ENCODE measurements around the gene TRPV2.
A peak's percentile ranks its signal among the peaks of the same experiment; 100 is the strongest.
"Not testable (repeated sequence)": the region's sequence is repeated elsewhere in the genome, so short reads cannot be mapped to it uniquely, and the experiment has no call there.

The TRPV2 gene

DNA sequence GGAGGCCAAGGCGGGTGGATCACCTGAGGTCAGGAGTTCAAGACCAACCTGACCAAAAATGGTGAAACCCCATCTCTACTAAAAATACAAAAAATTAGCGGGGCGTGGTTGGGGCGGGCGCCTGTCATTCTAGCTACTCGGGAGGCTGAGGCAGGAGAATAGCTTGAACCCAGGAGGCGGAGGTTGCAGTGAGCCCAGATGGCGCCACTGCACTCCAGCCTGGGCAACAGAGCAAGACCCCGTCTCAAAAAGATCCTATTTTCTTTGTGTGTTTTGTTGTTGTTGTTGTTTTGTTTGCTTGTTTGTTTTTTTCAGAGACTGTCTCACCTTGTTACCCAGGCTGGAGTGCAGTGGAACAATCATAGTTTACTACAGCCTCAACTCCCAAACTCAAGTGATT lies 11.5 kb upstream of the TRPV2 start:
- not testable (repeated sequence) for DNase-seq (ENCODE audit: insufficient read length, low spot score); FAIRE-seq

DNA sequence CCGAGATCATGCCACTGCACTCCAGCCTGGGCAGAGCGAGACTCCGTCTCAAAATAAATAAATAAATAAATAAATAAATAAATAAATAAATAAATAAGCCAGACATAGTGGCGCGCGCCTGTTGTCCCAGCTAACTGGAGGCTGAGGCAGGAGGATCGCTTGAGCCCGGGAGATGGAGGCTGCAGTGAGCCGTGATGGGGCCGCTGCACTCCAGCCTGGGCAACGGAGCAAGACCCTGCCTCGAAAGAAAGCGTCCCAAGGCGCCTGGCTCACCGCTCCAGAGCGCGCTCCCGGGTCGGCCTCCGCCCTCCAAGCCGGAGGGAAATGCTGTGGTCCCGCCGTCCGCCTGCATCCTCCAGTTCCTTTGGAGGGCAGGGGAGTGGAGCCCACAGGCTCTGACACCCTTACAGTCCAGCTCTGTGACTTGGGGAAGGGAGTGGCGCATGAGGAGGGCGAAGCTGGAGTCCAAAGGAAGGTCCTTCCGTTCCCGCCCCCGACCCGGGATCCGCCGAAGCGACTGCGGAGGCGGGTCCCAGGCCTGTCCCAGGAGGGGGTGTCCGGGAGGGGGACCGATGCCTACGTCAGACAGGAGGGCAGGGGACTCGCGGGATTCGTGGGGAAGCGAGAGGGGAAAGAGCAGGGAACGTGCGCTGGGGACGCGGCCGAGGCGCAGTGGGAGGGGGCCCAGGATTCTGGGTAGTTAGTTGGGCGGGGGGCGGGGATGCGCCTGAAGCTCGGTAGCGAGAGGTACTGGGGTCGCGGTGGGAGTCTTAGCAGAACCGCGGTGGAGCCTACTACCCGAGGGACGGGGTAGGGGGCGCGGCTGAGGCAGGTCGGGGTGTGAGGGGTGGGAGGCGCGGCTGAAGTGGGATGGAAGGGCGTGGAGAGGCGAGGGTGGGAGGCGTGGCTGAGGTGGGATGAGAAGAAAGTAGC lies 8.4 kb upstream of the TRPV2 start:
- DNase-seq (ENCODE audit: insufficient read length, low spot score), result no peak
- FAIRE-seq, result no peak

GRCh38 chr17:16407911-16408588 lies 7.3 kb upstream of the TRPV2 start:
- DNase-seq (ENCODE audit: insufficient read length, low spot score), result no peak
- FAIRE-seq, result no peak

DNA sequence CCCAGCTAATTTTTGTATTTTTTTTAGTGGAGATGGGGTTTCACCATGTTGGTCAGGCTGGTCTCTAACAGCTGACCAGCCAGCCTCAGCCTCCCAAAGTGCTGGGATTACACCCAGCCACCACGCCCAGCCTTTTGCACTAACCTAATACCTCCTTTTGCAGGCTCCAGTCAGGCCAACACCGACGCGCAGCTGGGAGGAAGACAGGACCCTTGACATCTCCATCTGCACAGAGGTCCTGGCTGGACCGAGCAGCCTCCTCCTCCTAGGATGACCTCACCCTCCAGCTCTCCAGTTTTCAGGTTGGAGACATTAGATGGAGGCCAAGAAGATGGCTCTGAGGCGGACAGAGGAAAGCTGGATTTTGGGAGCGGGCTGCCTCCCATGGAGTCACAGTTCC lies 2.0 kb downstream of the TRPV2 start:
- no peak for FAIRE-seq
- no peak for DNase-seq (ENCODE audit: insufficient read length, low spot score)

- FAIRE-seq (peak; percentile 74), DNase-seq (ENCODE audit: insufficient read length, low spot score) (peak; percentile 74)
Measured at GRCh38 chr17:16417896-16418684, 2.7 kb downstream of the TRPV2 start.

- DNase-seq (ENCODE audit: insufficient read length, low spot score) (no peak), FAIRE-seq (peak; percentile 42)
Measured at GRCh38 chr17:16418685-16419068, 3.3 kb downstream of the TRPV2 start.

GRCh38 chr17:16419074-16419928 lies 3.9 kb downstream of the TRPV2 start:
- DNase-seq (ENCODE audit: insufficient read length, low spot score) (peak; percentile 96), FAIRE-seq (peak; percentile 77)

- DNase-seq (ENCODE audit: insufficient read length, low spot score) (peak; percentile 86), FAIRE-seq (peak; percentile 38)
Measured at GRCh38 chr17:16419929-16420271, 4.5 kb downstream of the TRPV2 start.

DNA sequence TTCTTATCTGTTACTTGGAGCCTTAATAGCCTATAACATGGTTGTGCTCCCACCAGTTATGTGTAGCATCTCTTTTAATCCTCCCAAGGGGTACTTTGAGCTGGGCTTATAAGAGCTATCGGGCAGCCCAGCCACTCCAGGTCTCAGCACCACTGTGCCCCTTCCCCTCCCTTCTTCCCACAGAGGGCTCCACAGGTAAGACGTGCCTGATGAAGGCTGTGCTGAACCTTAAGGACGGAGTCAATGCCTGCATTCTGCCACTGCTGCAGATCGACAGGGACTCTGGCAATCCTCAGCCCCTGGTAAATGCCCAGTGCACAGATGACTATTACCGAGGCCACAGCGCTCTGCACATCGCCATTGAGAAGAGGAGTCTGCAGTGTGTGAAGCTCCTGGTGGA lies 7.0 kb downstream of the TRPV2 start:
- FAIRE-seq, result peak; percentile 57

GRCh38 chr17:16423226-16423872 lies 8.0 kb downstream of the TRPV2 start:
- no peak for FAIRE-seq
- no peak for DNase-seq (ENCODE audit: insufficient read length, low spot score)

More for the DNA sequence above, 7.0 kb downstream of the TRPV2 start:
- DNase-seq (ENCODE audit: insufficient read length, low spot score), result no peak

DNA sequence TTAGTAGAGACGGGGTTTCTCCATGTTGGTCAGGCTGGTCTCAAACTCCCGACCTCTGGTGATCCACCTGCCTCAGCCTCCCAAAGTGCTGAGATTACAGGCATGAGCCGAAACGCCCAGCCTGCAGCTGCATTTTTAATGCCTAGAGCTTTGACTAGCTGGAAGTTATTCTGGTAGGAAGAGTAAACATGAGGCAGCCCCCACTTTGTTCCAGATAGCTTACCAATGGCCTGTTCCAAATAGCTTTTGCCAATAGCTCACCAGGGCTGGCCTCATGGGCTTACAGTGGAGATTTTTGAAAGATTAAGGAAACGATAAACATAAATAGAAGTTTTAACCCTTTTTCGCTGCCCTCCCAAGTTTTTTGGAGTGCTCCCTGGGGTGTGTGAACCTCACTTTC lies 9.8 kb downstream of the TRPV2 start:
- FAIRE-seq (no peak), DNase-seq (ENCODE audit: insufficient read length, low spot score) (no peak)

DNA sequence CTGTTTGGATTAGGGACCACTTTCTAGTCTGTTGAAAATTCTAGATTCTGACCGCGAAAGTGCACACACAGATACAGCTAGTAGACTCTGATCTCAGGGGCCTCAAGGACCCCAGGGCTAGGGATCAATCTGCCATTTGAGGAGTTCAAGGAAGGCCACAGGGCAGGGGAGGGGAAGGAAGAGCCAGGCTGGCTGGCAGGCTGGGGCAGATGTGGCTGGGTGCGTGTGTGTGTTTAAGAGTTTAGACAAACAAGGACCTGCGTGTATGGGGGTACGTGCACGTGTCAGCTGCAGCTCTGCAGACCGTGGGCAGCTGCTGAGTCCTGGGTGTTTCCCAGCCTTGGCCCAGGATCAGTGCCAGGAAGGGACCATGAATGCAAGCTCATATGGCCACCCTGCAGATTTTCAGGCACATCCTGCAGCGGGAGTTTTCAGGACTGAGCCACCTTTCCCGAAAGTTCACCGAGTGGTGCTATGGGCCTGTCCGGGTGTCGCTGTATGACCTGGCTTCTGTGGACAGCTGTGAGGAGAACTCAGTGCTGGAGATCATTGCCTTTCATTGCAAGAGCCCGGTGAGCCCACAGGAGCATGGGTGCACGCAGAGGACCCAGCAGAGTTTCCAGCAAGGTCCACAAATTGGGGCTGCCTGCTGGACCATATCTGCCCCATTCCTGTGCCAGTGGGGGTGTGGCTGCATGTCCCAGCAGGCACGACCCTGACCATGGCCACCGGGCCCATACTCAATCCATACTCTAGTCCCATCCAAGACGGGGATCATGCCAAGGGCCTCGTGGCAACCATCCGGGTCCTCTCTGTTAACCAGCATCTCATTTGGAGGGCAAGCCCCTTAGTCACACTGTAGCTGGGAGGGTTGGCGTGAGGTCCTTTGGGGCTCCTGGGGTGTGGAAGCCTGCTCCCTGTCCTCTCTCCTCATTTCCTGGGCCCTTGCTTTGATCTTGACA lies 10.6 kb downstream of the TRPV2 start:
- FAIRE-seq (peak; percentile 77), DNase-seq (ENCODE audit: insufficient read length, low spot score) (no peak)

GRCh38 chr17:16427020-16427419 lies 11.6 kb downstream of the TRPV2 start:
- DNase-seq (ENCODE audit: insufficient read length, low spot score) (no peak), FAIRE-seq (peak; percentile 64)

DNA sequence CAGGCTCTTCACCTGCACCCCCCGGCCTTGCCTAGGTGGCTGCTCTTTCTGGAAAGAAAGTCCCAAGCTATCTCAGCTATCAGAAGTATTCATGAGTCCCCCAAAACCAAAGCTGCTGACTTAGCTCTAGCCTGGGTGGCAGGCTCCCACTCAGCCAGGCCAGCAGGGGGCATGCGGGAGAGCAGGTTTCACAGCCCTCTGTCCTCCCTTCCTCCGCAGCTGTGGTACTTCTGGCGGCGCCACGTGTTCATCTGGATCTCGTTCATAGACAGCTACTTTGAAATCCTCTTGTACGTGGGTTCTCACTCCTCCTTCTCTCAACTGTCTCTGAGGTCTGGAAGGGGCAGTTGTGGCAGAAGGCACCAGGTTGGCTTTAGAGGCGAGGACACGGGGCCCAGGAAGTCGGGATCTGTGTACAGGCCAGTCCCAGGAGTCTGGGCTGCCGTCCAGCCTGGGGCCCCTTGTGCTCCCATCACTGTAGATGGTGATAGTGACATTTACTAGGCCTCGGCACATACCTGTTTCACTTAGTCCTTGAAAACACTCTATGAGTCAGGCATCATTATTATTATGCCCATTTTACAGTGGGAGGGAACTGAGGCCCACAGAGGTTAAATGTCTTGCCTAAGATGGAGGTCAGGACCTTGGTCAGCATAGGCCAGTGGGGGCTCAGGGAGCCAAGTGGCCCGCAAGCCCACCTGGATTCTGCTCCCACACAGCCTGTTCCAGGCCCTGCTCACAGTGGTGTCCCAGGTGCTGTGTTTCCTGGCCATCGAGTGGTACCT lies 12.9 kb downstream of the TRPV2 start:
- DNase-seq (ENCODE audit: insufficient read length, low spot score), result peak; percentile 69

DNA sequence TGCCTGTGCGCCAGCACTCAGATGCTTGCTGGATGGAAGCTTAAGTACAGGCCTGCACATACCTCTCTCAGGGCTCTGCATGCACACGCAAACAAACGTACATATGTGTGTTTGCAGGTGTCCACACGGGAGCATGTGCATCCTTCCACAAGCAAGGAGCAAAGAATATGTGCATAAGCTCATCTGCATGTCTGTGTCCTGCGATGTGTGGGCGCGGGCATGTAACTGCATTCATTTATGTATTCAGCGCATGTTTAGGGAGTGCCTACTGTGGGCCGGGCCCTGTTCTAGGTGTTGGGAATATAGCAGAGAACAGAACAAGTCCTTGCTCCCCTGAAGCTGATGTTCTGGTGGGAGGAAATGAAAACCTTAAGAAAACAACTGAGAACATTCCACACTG lies 13.7 kb downstream of the TRPV2 start:
- FAIRE-seq (peak; percentile 80), DNase-seq (ENCODE audit: insufficient read length, low spot score) (no peak)

More for the DNA sequence above, 12.9 kb downstream of the TRPV2 start:
- peak; percentile 86 for FAIRE-seq

- no peak for FAIRE-seq
Measured at GRCh38 chr17:16430650-16431049, 15.3 kb downstream of the TRPV2 start.

DNA sequence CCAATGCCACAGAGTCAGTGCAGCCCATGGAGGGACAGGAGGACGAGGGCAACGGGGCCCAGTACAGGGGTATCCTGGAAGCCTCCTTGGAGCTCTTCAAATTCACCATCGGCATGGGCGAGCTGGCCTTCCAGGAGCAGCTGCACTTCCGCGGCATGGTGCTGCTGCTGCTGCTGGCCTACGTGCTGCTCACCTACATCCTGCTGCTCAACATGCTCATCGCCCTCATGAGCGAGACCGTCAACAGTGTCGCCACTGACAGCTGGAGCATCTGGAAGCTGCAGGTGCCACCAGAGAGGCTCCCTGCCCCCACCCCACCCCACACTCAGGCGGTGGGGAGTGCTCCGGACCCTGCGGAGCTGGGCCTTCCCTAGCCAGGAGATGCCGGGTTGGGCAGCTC lies 16.6 kb downstream of the TRPV2 start:
- no peak for DNase-seq (ENCODE audit: insufficient read length, low spot score)
- FAIRE-seq, result peak; percentile 80

More at GRCh38 chr17:16430650-16431049, 15.3 kb downstream of the TRPV2 start:
- no peak for DNase-seq (ENCODE audit: insufficient read length, low spot score)

GRCh38 chr17:16433514-16433913 lies 18.1 kb downstream of the TRPV2 start:
- DNase-seq (ENCODE audit: insufficient read length, low spot score) (no peak), FAIRE-seq (no peak)
